GM19397 (cell line): ENCODE measurements around the gene FANCC.

Experiments
- ATAC-seq: cut with Tn5 transposase; IDR thresholded peaks from one replicate; pipeline ENCODE4 v1.9.1; 2021; ENCODE audit warnings: mild to moderate bottlenecking, moderate library complexity; ENCODE audit not compliant: unreplicated experiment

Gene FANCC

GRCh38 chr9:95090023-95090791 lies 227.3 kb downstream of the FANCC start:
- no peak for ATAC-seq

GRCh38 chr9:95089257-95090022 lies 228.1 kb downstream of the FANCC start:
- ATAC-seq: no peak

DNA sequence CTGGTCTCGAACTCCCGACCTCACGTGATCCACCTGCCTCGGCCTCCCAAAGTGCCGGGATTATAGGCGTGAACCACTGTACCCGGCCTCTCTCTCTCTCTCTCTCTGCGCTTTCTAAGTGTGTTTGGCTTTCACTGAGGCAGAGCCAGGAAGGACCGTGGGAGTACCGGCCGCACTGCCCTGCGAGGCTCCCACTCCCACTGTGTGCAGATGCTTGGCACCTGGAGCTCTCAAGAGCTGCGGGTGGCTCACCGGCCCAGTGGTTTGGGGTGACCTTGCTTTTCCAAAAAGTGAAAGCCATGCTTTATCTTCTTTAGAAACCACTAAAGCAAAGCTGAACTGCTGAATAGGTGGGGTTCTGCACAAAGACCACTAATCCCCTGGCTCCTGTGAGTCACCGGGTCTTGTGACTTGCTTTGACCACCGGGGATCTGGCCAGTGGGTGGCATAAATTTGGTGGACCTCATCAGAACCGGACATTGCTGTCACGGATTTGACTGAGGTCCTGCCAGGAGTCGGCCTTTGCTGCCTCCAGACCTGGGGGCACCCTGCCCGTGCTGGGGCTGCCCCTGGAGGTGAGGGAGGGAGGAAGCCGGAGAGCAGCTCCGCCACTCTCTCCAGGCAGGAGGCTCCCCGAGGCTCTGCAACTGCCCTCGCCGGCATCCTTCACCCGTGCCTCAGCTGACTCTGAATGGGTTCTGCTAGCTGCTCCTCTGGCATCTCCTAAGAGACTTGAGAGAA lies 228.9 kb downstream of the FANCC start:
- no peak for ATAC-seq

DNA sequence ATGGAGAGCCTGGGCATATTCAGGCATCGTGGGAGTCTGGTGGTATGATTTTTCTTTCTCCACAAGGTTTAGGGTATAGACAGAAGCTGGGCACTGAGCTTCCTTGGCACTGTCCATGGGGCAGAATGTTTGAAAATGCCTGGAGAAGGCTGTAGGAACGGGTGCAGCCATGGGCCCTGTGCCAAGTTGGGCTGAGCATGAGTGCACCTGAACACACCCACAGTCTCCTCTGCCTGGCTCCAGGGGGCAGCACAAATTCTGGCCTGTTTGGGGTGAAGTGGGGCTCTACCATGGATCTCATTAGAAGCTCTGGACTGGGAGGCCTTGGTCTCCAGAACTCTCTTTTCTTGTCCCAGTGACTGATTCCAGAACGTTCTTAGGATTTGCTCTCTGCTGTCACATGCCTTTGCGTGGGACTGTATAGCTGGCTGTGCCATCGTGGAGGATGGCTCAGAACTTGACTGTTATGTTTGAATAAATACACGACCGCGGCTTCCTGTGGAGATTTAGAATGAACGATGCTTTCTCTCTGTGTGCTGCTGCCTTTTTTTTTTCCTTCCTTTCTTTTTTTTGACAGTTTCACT lies 229.8 kb downstream of the FANCC start:
- ATAC-seq: no peak

DNA sequence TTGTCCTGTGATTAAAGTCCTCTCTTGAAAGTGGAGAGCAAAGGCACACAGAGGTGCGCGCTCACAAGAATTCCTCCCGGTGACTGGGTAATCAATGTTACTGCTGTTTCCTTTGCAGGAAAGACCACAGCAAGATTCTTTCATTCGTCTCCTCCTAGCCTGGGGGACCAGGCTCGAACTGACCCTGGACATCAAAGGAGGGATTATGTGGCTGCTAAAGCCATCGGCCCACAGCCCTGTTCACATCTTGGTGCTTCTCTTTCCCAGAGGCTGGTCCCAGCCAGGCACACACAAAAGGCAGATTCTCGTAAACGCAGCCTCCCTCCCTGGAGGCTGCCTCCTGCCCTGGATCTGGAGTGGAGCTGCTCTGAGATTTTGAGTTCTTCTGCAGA lies 230.9 kb downstream of the FANCC start:
- ATAC-seq: no peak

- no peak for ATAC-seq
Measured at GRCh38 chr9:95085861-95086563, 231.5 kb downstream of the FANCC start.

DNA sequence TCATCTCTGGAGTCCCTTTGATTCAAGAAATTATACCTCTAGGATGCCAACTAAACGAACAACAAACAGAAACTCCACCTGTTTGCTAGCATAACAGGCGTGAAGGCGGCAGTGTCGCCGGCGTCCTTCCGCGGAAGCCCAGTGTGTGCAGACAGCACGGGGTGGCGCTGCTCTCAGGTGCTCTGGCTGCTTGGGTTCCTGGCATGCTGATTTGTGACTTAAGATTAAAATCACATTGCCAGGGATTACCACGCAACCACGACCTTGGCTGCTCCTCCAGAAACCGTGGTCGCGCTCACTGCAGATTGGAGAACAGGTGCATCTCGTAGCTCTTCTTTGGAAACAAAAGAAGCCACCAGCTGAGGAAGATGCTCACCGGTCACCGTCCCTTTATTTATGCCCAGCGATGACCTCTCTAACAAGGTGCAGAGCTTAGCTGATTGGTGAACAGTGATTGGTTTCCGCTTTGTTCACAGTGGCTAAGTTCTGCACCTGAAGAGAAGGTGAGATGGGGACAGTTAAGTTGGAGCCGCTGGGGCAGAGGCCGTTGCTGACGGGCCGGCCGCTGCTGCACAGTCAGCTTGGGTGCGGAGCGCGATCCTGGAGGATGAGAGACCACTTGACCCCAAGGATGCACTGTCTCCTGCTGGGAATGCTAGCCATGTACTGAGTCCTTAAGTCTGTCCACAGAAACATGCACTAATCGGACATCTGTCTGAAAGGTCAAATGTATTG lies 232.3 kb downstream of the FANCC start:
- ATAC-seq: no peak

GRCh38 chr9:95084254-95084934 lies 233.1 kb downstream of the FANCC start:
- no peak for ATAC-seq

- ATAC-seq: no peak
Measured at GRCh38 chr9:95083086-95083768, 234.3 kb downstream of the FANCC start.

- no peak for ATAC-seq
Measured at GRCh38 chr9:95082401-95083084, 235.0 kb downstream of the FANCC start.

- ATAC-seq: no peak
Measured at GRCh38 chr9:95081998-95082397, 235.5 kb downstream of the FANCC start.

GRCh38 chr9:95080961-95081647 lies 236.4 kb downstream of the FANCC start:
- ATAC-seq: no peak

DNA sequence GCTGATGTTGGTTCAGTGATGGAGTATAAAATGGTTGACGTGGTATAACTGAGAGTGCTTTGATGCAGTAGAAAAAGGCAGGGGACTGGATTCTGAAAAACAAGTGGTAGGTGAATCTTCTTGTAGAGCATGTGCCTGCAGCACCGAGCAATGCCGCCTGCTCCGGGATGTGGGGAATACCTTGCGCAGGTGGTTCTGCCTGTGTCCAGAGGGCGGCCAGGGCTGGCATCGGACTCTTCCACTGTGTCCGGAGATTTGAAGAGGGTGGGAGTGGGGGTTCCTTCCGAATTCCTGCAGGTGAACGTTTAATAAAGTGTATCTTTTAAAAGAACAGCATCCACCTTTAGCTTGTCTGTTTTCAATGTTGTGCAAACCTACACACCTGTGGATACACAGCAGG lies 238.0 kb downstream of the FANCC start:
- no peak for ATAC-seq

DNA sequence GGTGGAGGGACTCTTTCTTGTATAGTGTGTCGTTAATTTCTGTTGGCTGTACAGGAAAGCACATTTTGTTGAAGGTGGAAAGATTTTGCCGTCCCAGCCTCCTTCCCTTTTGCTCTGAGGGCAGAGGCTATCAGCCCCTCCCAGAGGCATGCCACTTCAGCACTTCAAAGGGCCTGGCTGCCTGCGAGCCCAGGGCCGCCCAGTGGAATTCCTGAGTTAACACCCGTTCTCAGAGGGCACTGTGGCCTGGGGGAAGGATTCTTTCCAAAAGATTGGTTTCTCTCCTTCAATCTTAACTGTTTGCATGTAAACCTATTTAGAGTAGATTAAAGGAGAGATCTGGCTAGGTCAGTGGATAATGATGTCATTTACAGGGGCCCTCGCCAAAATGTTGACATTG lies 238.6 kb downstream of the FANCC start:
- ATAC-seq: no peak

DNA sequence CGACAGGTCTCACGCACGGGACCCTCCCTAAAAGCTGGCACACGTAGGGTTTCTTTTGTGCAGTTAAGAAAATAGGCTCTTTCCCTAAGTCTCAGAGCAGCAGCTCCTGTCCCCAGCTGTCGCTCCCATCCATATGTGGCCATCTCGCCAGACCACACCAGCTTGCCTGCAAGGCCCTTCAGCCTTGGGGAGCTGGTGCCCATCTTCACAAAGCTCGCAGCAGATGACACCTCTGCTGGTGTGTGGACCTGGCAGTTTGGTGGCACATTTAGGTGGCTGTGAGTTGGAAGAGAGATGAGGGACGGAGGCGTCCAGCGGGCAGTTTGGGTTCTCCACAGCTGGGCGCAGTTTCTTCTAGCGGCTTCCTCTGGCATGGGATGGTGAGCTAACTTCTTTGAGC lies 239.0 kb downstream of the FANCC start:
- no peak for ATAC-seq

GRCh38 chr9:95077766-95078370 lies 239.6 kb downstream of the FANCC start:
- no peak for ATAC-seq

DNA sequence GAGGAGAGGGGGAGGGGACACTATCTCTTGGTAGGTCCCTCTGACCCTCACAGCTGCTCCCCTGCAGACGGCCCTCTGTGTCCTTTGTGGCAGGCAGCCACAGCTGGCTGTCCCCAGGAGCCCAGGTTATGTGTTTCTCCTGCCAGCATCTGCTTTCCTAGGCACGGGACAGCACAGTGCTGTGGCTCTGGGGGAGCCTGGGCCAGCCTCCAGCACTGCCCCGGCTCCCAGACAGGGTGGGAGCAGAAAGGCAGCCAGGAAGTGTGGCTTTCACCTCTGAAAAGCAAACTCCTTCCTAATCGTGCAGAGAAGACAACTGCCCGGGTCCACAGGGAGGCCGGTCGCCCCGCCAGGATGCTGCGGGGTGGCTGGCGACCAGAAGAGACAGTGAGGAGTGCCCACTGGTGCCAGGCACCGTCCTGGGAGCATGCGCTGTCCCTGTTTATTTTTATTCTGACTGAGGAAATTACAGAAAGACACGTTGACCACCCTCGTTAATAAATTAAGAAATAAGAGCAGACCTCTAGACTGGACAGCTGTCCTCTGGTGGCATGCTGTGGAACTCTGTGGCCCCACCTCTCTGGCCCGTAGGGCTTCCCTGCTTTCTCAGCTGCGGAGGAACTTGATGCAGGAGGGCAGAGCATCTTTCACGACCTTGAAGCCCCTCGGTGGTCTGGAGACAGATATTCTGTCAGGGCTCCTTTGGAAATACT lies 240.3 kb downstream of the FANCC start:
- no peak for ATAC-seq
